Liver (tissue), 9 donors: ENCODE measurements around the gene ING3. TPM values are rescaled to one million over a fixed set of nuclear protein-coding genes. Genes with fewer than 3 reads are reported as not detected.

ENCODE experiments used
- DNase-seq: peaks from one replicate; pipeline ENCODE4 v3.0.0-alpha.2; 2017; ENCODE audit warnings: low spot score
- H3K27ac ChIP-seq, 2 donors: one replicate each; pipeline ENCODE4 v1.7.0; 2013; ENCODE audit warnings: inconsistent platforms in 2 of 2, low read length in 2 of 2, control low read depth in 1 of 2, low read depth in 1 of 2, mild to moderate bottlenecking in 1 of 2
- H3K27me3 ChIP-seq, 4 donors: one replicate each; pipeline versions ENCODE4 v1.6.1 to v1.7.0; 2013; ENCODE audit warnings: low read length in 3 of 4, inconsistent platforms in 1 of 4, mild to moderate bottlenecking in 1 of 4, moderate library complexity in 1 of 4; ENCODE audit not compliant: control insufficient read depth in 4 of 4, insufficient read depth in 4 of 4
- H3K36me3 ChIP-seq, 4 donors: one replicate each; pipeline versions ENCODE4 v1.6.1 to v1.7.0; 2013; ENCODE audit warnings: low read length in 3 of 4, mild to moderate bottlenecking in 3 of 4, low read depth in 1 of 4, moderate library complexity in 1 of 4; ENCODE audit not compliant: control insufficient read depth in 4 of 4, insufficient read depth in 3 of 4
- H3K4me1 ChIP-seq, 4 donors: one replicate each; pipeline versions ENCODE4 v1.6.1 to v1.7.0; 2013; ENCODE audit warnings: low read length in 3 of 4, mild to moderate bottlenecking in 3 of 4, moderate library complexity in 1 of 4; ENCODE audit not compliant: control insufficient read depth in 4 of 4, insufficient read depth in 4 of 4
- H3K4me3 ChIP-seq, 3 donors: one replicate each; pipeline versions ENCODE4 v1.6.1 to v1.7.0; 2013; ENCODE audit warnings: low read length in 3 of 3, control low read depth in 1 of 3, low read depth in 1 of 3, mild to moderate bottlenecking in 1 of 3
- H3K9ac ChIP-seq, 2 donors: one replicate each; pipeline ENCODE4 v1.7.0; 2013; ENCODE audit warnings: low read length in 2 of 2, mild to moderate bottlenecking in 2 of 2, moderate library complexity in 2 of 2, control low read depth in 1 of 2, low read depth in 1 of 2
- H3K9me3 ChIP-seq, 4 donors: one replicate each; pipeline versions ENCODE4 v1.6.1 to v1.7.0; 2013; ENCODE audit warnings: low read length in 3 of 4; ENCODE audit not compliant: control insufficient read depth in 4 of 4
- ATF3 ChIP-seq: IDR thresholded peaks from 2 replicates; pipeline ENCODE4 v1.6.1; 2016; ENCODE audit warnings: antibody characterized with exemption
- CTCF ChIP-seq: fragments of 150-350 bp; IDR thresholded peaks from 2 replicates; pipeline ENCODE4 v1.5.1; 2017; ENCODE audit warnings: improper control_type of control experiment, low read depth, low read length; ENCODE audit not compliant: missing input control
- FOXA1 ChIP-seq: IDR thresholded peaks from 2 replicates; pipeline ENCODE4 v1.6.1; 2016; ENCODE audit warnings: antibody characterized with exemption
- FOXA2 ChIP-seq: IDR thresholded peaks from 2 replicates; pipeline ENCODE4 v1.6.1; 2016; ENCODE audit warnings: antibody characterized with exemption
- GABPA ChIP-seq, 2 donors: IDR thresholded peaks in 1 of 2; conservative IDR thresholded peaks in 1 of 2; 2 replicates each; pipeline ENCODE4 v1.6.1; 2016; ENCODE audit warnings: antibody characterized with exemption in 2 of 2, mild to moderate bottlenecking in 1 of 2, moderate library complexity in 1 of 2
- HNF4A ChIP-seq, 2 donors: conservative IDR thresholded peaks; 2 replicates each; pipeline ENCODE4 v1.6.1; 2016; ENCODE audit warnings: antibody characterized with exemption in 2 of 2, mild to moderate bottlenecking in 2 of 2
- HNF4G ChIP-seq: IDR thresholded peaks from 2 replicates; pipeline ENCODE4 v1.6.1; 2016; ENCODE audit warnings: antibody characterized with exemption
- JUND ChIP-seq, 2 donors: IDR thresholded peaks; 2 replicates each; pipeline ENCODE4 v1.6.1; 2016; ENCODE audit warnings: antibody characterized with exemption in 2 of 2
- NR2F2 ChIP-seq: IDR thresholded peaks from 2 replicates; pipeline ENCODE4 v1.6.1; 2016; ENCODE audit warnings: antibody characterized with exemption
- REST ChIP-seq: IDR thresholded peaks from 2 replicates; pipeline ENCODE4 v1.6.1; 2016; ENCODE audit warnings: antibody characterized with exemption, mild to moderate bottlenecking
- RXRA ChIP-seq, 2 donors: IDR thresholded peaks; 2 replicates each; pipeline ENCODE4 v1.6.1; 2017 to 2018; ENCODE audit warnings: antibody characterized with exemption in 2 of 2, mild to moderate bottlenecking in 1 of 2
- SP1 ChIP-seq: IDR thresholded peaks from 2 replicates; pipeline ENCODE4 v1.6.1; 2018; ENCODE audit warnings: antibody characterized with exemption, mild to moderate bottlenecking
- YY1 ChIP-seq: IDR thresholded peaks from 2 replicates; pipeline ENCODE4 v1.6.1; 2016; ENCODE audit warnings: antibody characterized with exemption, mild to moderate bottlenecking
- WGBS: extraction: QIAGEN DNeasy Blood & Tissue Kit; methylation state at CpG from one replicate; pipeline ENCODE4 v1.1.7; 2013; 5-methylcytosine and 5-hydroxymethylcytosine counted together
- polyA plus RNA-seq, 2 donors: library from polyadenylated mRNA; stranded (reverse) in 1 of 2; unstranded in 1 of 2; fragments of 200-250 nt in 1 of 2; fragments of >200 nt in 1 of 2; fragmentation: Nextera tagmentation in 1 of 2; extraction: Ambion mirVana in 1 of 2; gene quantifications; one replicate each; pipeline versions ENCODE4 v1.2.1 to v1.2.3, GENCODE V29; 2013 to 2015
- total RNA-seq, 2 donors: library from RNA; depleted of rRNA; stranded (reverse); fragments of >200 nt; gene quantifications; one replicate each; pipeline ENCODE4 v1.2.3, GENCODE V29; 2014
- donor health status: healthy.
- donor health status: healthy.
- donor health status: healthy.
- donor health status: healthy.
- donor health status: healthy.

The ING3 gene
- total and polyA plus RNA-seq, 4 donors: 3.8 to 14.0 (median 10.9) TPM

GRCh38 chr7:120920034-120920433 lies 30.5 kb upstream of the ING3 start:
- Histone ChIP-seq H3K9ac (no peak overlapping the region), H3K4me3 (no peak overlapping the region), H3K9me3 (no peaks in the 10 kb centered on the region), H3K4me1 (no peaks in the 10 kb centered on the region), H3K36me3 (no peaks in the 10 kb centered on the region), H3K27ac (no peak overlapping the region), H3K27me3 (no peaks in the 10 kb centered on the region)
- DNase-seq: no peak
- 70% methylated on average over 2 of the region's 2 CpGs for WGBS
- no peak for TF ChIP-seq SP1
- TF ChIP-seq HNF4A (conservative IDR thresholded peaks at IDR 0.05): no peak
- TF ChIP-seq YY1: no peak
- TF ChIP-seq RXRA (IDR thresholded peaks at IDR 0.05): no peak
- no peak for TF ChIP-seq CTCF
- TF ChIP-seq GABPA (IDR thresholded peaks at IDR 0.05 in 1 of 2, conservative IDR thresholded peaks at IDR 0.05 in 1 of 2): no peak
- no peak for TF ChIP-seq REST
- no peak for TF ChIP-seq FOXA1
- no peak for TF ChIP-seq JUND (IDR thresholded peaks at IDR 0.05)

GRCh38 chr7:120920591-120921274 lies 29.8 kb upstream of the ING3 start:
- Histone ChIP-seq H3K36me3 (no peaks in the 10 kb centered on the region), H3K4me1 (no peaks in the 10 kb centered on the region), H3K4me3 (no peak overlapping the region), H3K27me3 (no peaks in the 10 kb centered on the region), H3K9ac (no peak overlapping the region), H3K9me3 (no peaks in the 10 kb centered on the region), H3K27ac (no peak overlapping the region)
- WGBS: 88% methylated on average over 3 of the region's 3 CpGs
- DNase-seq: no peak
- TF ChIP-seq GABPA (IDR thresholded peaks at IDR 0.05 in 1 of 2, conservative IDR thresholded peaks at IDR 0.05 in 1 of 2) (no peak), NR2F2 (no peak), ATF3 (no peak), FOXA2 (no peak), HNF4G (no peak), REST (no peak), FOXA1 (no peak)
